SK-N-SH (cell line): Measurements from ENCODE around the gene C20orf96.

Experiments used
- CTCF ChIP-seq: fragments of 200-600 bp; sonication (generic); IDR thresholded peaks from 2 replicates; pipeline ENCODE4 v1.6.1; 2017; ENCODE audit warnings: antibody characterized with exemption, mild to moderate bottlenecking, moderate library complexity
- EP300 ChIP-seq, 2 experiments: IDR thresholded peaks; 2 replicates each; pipeline versions ENCODE4 v1.4.0 to v1.6.1; 2012; ENCODE audit warnings: borderline replicate concordance in 1 of 2, low read depth in 1 of 2, low read length in 1 of 2
- EZH2phosphoT487 ChIP-seq: fragments of 200-600 bp; sonication (generic); IDR thresholded peaks from 2 replicates; pipeline ENCODE4 v1.6.1; 2017; ENCODE audit warnings: low read depth, mixed run types, mild to moderate bottlenecking, antibody characterized with exemption, moderate library complexity, borderline replicate concordance
- IRF3 ChIP-seq: fragments of 150-350 bp; IDR thresholded peaks from 2 replicates; pipeline ENCODE4 v1.6.1; 2016; ENCODE audit warnings: mild to moderate bottlenecking, low read depth, low read length
- SMC3 ChIP-seq: IDR thresholded peaks from 2 replicates; pipeline ENCODE4 v1.6.1; 2012; ENCODE audit warnings: low read depth, low read length, improper control_type of control experiment

GRCh38 chr20:237489-237888, 53.1 kb downstream of the C20orf96 start:
- TF ChIP-seq EP300 (IDR thresholded peaks at IDR 0.05; ENCODE audit: borderline replicate concordance in 1 of 2, low read depth in 1 of 2, low read length in 1 of 2) (no peak), EZH2phosphoT487 (no peak), CTCF (no peak), IRF3 (no peak), SMC3 (no peak)
